ENCODE measurements around the gene PPP2R3A.
"Not testable (repeated sequence)": the region's sequence is repeated elsewhere in the genome, so short reads cannot be mapped to it uniquely, and the experiment has no call there.

PPP2R3A gene

DNA sequence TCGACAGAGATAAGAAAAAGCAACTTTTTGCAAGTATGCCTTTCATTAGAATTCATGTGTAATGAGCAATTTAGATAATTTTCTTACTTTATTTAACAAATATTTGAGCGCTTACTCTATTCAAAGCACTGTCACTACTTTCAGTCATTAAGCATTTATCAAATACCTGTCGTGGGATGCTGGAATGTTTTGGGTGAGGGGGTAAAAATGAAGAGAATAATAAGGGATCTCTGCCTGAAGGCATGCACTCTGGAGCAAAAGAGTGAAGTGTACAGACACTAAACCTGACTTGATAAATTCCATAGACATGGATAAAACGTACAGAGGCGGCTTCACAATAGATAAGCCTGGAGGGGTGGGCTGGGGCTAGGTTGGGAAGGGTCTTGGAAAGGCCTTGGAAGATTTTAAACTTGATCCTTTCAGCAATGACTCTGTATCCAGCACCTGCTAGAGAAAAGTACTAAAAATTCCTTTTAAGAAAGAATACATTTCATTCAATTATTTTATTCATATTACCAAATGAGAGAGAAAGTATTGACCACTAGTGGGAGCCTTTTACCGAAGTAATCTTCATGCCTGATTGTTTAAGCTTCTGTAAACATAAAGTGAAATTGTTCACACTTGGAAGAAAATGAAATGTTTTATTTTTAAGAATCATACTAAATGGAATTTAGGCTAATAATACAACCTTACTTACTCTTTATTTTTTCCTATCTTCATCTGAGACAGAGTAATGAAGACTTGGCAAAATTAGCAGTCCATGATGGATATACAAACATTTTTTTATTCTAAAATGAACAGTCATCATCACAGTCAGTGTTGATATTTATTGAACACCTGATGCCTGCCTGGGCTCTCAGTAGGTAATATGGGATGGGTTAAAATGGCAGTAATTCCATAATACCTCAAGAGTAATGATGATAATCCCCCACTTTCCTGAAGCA, 113.2 kb downstream of the PPP2R3A start:
- Histone ChIP-seq H3K36me3 (replicated peaks; ENCODE audit: insufficient read depth, low read length) (no peaks in the 10 kb centered on the region), H3K27ac (ENCODE audit: low read length) (no peak overlapping the region), H3K4me2 (ENCODE audit: low read depth, low read length) (no peak overlapping the region), H2AFZ (ENCODE audit: low read length) (no peak overlapping the region), H3K9me2 (replicated peaks; ENCODE audit: insufficient read depth, low read length) (no peaks in the 10 kb centered on the region), H3K9ac (ENCODE audit: low read length) (no peak overlapping the region), H3K9me3 (replicated peaks; ENCODE audit: insufficient read depth, low read length) (no peaks in the 10 kb centered on the region), H3K27me3 (replicated peaks; ENCODE audit: insufficient read depth, low read length) (no peaks in the 10 kb centered on the region), H3F3A (ENCODE audit: insufficient read depth, low read length) (no peaks in the 10 kb centered on the region), H4K20me1 (ENCODE audit: insufficient read depth, low read length) (no peaks in the 10 kb centered on the region), H3K79me2 (ENCODE audit: low read length) (no peaks in the 10 kb centered on the region), H3K4me3 (ENCODE audit: low read length) (no peak overlapping the region), H3K4me1 (ENCODE audit: low read length) (no peaks in the 10 kb centered on the region)
- DNase-seq: peak; percentile 39
- no peak for TF ChIP-seq EZH2 (optimal IDR thresholded peaks at IDR 0.05; ENCODE audit: low read depth, low read length)
- no peak for TF ChIP-seq EZH2phosphoT487 (IDR thresholded peaks at IDR 0.05; ENCODE audit: low read length)
- TF ChIP-seq, protein P1, sequence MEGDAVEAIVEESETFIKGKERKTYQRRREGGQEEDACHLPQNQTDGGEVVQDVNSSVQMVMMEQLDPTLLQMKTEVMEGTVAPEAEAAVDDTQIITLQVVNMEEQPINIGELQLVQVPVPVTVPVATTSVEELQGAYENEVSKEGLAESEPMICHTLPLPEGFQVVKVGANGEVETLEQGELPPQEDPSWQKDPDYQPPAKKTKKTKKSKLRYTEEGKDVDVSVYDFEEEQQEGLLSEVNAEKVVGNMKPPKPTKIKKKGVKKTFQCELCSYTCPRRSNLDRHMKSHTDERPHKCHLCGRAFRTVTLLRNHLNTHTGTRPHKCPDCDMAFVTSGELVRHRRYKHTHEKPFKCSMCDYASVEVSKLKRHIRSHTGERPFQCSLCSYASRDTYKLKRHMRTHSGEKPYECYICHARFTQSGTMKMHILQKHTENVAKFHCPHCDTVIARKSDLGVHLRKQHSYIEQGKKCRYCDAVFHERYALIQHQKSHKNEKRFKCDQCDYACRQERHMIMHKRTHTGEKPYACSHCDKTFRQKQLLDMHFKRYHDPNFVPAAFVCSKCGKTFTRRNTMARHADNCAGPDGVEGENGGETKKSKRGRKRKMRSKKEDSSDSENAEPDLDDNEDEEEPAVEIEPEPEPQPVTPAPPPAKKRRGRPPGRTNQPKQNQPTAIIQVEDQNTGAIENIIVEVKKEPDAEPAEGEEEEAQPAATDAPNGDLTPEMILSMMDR (IDR thresholded peaks at IDR 0.05; ENCODE audit: low read length): peak; percentile 54

DNA sequence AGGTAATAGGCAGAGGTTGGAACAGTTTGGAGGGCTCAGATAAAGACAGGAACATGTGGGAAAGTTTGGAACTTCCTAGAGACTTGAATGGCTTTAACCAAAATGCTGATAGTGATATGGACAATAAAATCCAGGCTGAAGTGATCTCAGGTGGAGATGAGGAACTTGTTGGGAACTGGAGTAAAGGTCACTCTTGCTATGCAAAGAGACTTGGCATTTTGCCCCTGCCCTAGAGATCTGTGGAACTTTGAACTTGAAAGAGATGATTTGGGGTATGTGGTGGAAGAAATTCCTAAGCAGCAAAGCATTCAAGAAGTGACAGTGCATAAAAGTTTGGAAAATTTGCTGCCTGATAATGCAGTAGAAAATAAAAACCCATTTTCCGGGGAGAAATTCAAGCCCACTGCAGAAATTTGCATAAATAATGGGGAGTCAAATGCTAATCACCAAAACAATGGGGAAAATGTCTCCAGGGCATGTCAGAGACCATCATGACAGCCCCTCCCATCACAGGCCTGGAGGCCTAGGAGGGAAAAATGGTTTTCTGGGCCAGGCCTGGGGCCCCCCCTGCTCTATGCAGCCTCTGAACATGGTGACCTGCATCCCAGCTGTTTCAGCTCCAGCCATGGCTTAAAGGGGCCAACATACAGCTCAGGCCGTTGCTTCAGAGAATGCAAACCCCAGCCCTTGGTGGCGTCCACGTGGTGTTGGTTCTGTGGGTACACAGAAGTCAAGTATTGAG, 118.3 kb downstream of the PPP2R3A start:
- not testable (repeated sequence) for H3F3A ChIP-seq (ENCODE audit: insufficient read depth, low read length); H3K4me1 ChIP-seq (ENCODE audit: low read length); H3K4me3 ChIP-seq (ENCODE audit: low read length); H2AFZ ChIP-seq (ENCODE audit: low read length); H3K9ac ChIP-seq (ENCODE audit: low read length); H3K79me2 ChIP-seq (ENCODE audit: low read length); H3K27ac ChIP-seq (ENCODE audit: low read length); H3K9me2 ChIP-seq (replicated peaks; ENCODE audit: insufficient read depth, low read length); H3K36me3 ChIP-seq (replicated peaks; ENCODE audit: insufficient read depth, low read length); DNase-seq; H4K20me1 ChIP-seq (ENCODE audit: insufficient read depth, low read length); H3K4me2 ChIP-seq (ENCODE audit: low read depth, low read length); H3K27me3 ChIP-seq (replicated peaks; ENCODE audit: insufficient read depth, low read length); H3K9me3 ChIP-seq (replicated peaks; ENCODE audit: insufficient read depth, low read length)

DNA sequence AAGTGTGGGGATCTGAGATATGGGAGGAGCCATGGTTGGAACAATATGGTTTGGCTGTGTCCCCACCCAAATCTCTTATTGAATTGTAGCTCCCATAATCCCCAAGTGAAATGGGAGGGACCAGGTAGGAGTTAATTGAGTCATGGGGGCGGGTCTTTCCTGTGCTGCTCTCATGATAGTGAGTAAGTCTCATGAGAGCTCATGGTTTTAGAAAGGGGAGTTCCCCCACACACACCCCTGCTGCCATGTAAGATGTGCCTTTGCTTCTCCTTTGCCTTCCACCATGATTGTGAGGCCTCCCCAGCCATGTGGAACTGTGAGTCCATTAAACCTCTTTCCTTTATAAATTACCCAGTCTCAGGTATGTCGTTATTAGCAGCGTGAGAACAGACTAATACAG, 119.5 kb downstream of the PPP2R3A start:
- not testable (repeated sequence) for H3K27ac ChIP-seq (ENCODE audit: low read length); H3K4me2 ChIP-seq (ENCODE audit: low read depth, low read length); H4K20me1 ChIP-seq (ENCODE audit: insufficient read depth, low read length); H3K4me1 ChIP-seq (ENCODE audit: low read length); H2AFZ ChIP-seq (ENCODE audit: low read length); H3K27me3 ChIP-seq (replicated peaks; ENCODE audit: insufficient read depth, low read length); H3K36me3 ChIP-seq (replicated peaks; ENCODE audit: insufficient read depth, low read length); H3K9me3 ChIP-seq (replicated peaks; ENCODE audit: insufficient read depth, low read length); H3K4me3 ChIP-seq (ENCODE audit: low read length); H3F3A ChIP-seq (ENCODE audit: insufficient read depth, low read length); H3K9ac ChIP-seq (ENCODE audit: low read length); H3K79me2 ChIP-seq (ENCODE audit: low read length); DNase-seq; H3K9me2 ChIP-seq (replicated peaks; ENCODE audit: insufficient read depth, low read length)

GRCh38 chr3:136093771-136094170, 128.2 kb downstream of the PPP2R3A start:
- H3K9me3 ChIP-seq (replicated peaks; ENCODE audit: insufficient read depth, low read length): no peaks in the 10 kb centered on the region
- H3K4me1 ChIP-seq (ENCODE audit: low read length): 0 out of 2 replicates have a peak, but pooled peaks cover 7% of the 10 kb centered on the region
- no peaks in the 10 kb centered on the region for H3K36me3 ChIP-seq (replicated peaks; ENCODE audit: insufficient read depth, low read length)
- no peak overlapping the region for H3K4me2 ChIP-seq (ENCODE audit: low read depth, low read length)
- no peak overlapping the region for H3K27ac ChIP-seq (ENCODE audit: low read length)
- no peaks in the 10 kb centered on the region for H3K79me2 ChIP-seq (ENCODE audit: low read length)
- no peaks in the 10 kb centered on the region for H3F3A ChIP-seq (ENCODE audit: insufficient read depth, low read length)
- TF ChIP-seq EZH2 (optimal IDR thresholded peaks at IDR 0.05; ENCODE audit: low read depth, low read length) (no peak), EZH2phosphoT487 (IDR thresholded peaks at IDR 0.05; ENCODE audit: low read length) (no peak)
- TF ChIP-seq, protein P1 (IDR thresholded peaks at IDR 0.05; ENCODE audit: low read length): no peak
- no peak overlapping the region for H3K4me3 ChIP-seq (ENCODE audit: low read length)
- H3K27me3 ChIP-seq (replicated peaks; ENCODE audit: insufficient read depth, low read length): no peaks in the 10 kb centered on the region
- no peak overlapping the region for H2AFZ ChIP-seq (ENCODE audit: low read length)
- no peaks in the 10 kb centered on the region for H4K20me1 ChIP-seq (ENCODE audit: insufficient read depth, low read length)
- no peak overlapping the region for H3K9ac ChIP-seq (ENCODE audit: low read length)
- no peaks in the 10 kb centered on the region for H3K9me2 ChIP-seq (replicated peaks; ENCODE audit: insufficient read depth, low read length)
- DNase-seq: no peak
